SU-DHL-6 (cell line): Measurements from ENCODE around the gene MSANTD1.

ENCODE experiments used
- H2AFZ ChIP-seq: fragments of 200-600 bp; sonication (generic); 2 replicates; pipeline ENCODE4 v1.6.1; 2014; ENCODE audit warnings: low read depth, mild to moderate bottlenecking, moderate library complexity, mixed read lengths, antibody characterized with exemption, low read length; ENCODE audit not compliant: severe bottlenecking
- H3F3A ChIP-seq: fragments of 200-600 bp; shearing (Covaris generic); 2 replicates; pipeline ENCODE4 v1.6.0; 2016; ENCODE audit warnings: antibody characterized with exemption, mild to moderate bottlenecking; ENCODE audit not compliant: insufficient read depth
- H3K27ac ChIP-seq: fragments of 200-600 bp; sonication (generic); 2 replicates; pipeline ENCODE4 v1.5.1; 2016; ENCODE audit warnings: low read depth, mild to moderate bottlenecking, low read length, moderate library complexity, mixed read lengths
- H3K27me3 ChIP-seq: fragments of 200-600 bp; sonication (generic), shearing (Covaris generic); 2 replicates; pipeline ENCODE4 v1.6.0; 2014; ENCODE audit warnings: mild to moderate bottlenecking, low read length
- H3K36me3 ChIP-seq: fragments of 200-600 bp; sonication (generic); 2 replicates; pipeline ENCODE4 v1.6.1; 2014; ENCODE audit warnings: mild to moderate bottlenecking, low read length, mixed read lengths
- H3K4me2 ChIP-seq: fragments of 300-600, 200-600 bp; shearing (Covaris generic), sonication (generic); 2 replicates; pipeline ENCODE4 v1.6.0; 2014; ENCODE audit warnings: low read length, low read depth, mild to moderate bottlenecking; ENCODE audit not compliant: poor library complexity, severe bottlenecking
- H3K4me3 ChIP-seq: fragments of 200-600 bp; sonication (generic); 2 replicates; pipeline ENCODE4 v1.5.1; 2014; ENCODE audit warnings: antibody characterized with exemption, low read length, mild to moderate bottlenecking, mixed read lengths; ENCODE audit not compliant: insufficient read depth, poor library complexity, severe bottlenecking
- H3K79me2 ChIP-seq: fragments of 200-600 bp; sonication (generic); 2 replicates; pipeline ENCODE4 v1.6.1; 2014; ENCODE audit warnings: mild to moderate bottlenecking, low read length, moderate library complexity; ENCODE audit not compliant: insufficient read depth
- H3K9ac ChIP-seq: fragments of 200-600 bp; sonication (generic); 2 replicates; pipeline ENCODE4 v1.7.0; 2014; ENCODE audit warnings: mild to moderate bottlenecking, low read length
- H3K9me2 ChIP-seq: fragments of 200-600 bp; sonication (generic); replicated peaks from 2 replicates; pipeline ENCODE4 v1.6.1; 2014; ENCODE audit warnings: low read length; ENCODE audit not compliant: insufficient read depth
- H3K9me3 ChIP-seq: fragments of 200-600 bp; sonication (generic); 2 replicates; pipeline ENCODE4 v1.6.1; 2014; ENCODE audit warnings: low read length, mixed read lengths; ENCODE audit not compliant: insufficient read depth
- H4K20me1 ChIP-seq: fragments of 200-600 bp; sonication (generic); 2 replicates; pipeline ENCODE4 v1.6.1; 2014; ENCODE audit warnings: low read depth, mild to moderate bottlenecking, antibody characterized with exemption, low read length, moderate library complexity, mixed read lengths
- CTCF ChIP-seq: fragments of 200-600 bp; sonication (generic); IDR thresholded peaks from one replicate; pipeline ENCODE4 v1.5.1; 2017; ENCODE audit warnings: antibody characterized with exemption, mild to moderate bottlenecking, low read length, moderate library complexity; ENCODE audit not compliant: insufficient read depth, poor library complexity, severe bottlenecking
- EZH2phosphoT487 ChIP-seq: fragments of 200-600 bp; sonication (generic), shearing (Covaris generic); conservative IDR thresholded peaks from 2 replicates; pipeline ENCODE4 v1.6.1; 2018; ENCODE audit warnings: mild to moderate bottlenecking, antibody characterized with exemption, low read length, moderate library complexity, mixed read lengths

Gene MSANTD1

GRCh38 chr4:3287271-3287971 lies 38.5 kb downstream of the MSANTD1 start:
- no peak overlapping the region for H3K27ac ChIP-seq
- no peaks in the 10 kb centered on the region for H3K9me2 ChIP-seq
- TF ChIP-seq EZH2phosphoT487 (no peak), CTCF (no peak)
- no peak overlapping the region for H3K9ac ChIP-seq
- H3K4me3 ChIP-seq = no peak overlapping the region
- no peaks in the 10 kb centered on the region for H4K20me1 ChIP-seq
- no peaks in the 10 kb centered on the region for H3K9me3 ChIP-seq
- H3K79me2 ChIP-seq = no peaks in the 10 kb centered on the region
- H2AFZ ChIP-seq = no peak overlapping the region
- H3K4me2 ChIP-seq = no peak overlapping the region
- no peaks in the 10 kb centered on the region for H3F3A ChIP-seq
- H3K27me3 ChIP-seq = no peaks in the 10 kb centered on the region
- H3K36me3 ChIP-seq = no peaks in the 10 kb centered on the region

DNA sequence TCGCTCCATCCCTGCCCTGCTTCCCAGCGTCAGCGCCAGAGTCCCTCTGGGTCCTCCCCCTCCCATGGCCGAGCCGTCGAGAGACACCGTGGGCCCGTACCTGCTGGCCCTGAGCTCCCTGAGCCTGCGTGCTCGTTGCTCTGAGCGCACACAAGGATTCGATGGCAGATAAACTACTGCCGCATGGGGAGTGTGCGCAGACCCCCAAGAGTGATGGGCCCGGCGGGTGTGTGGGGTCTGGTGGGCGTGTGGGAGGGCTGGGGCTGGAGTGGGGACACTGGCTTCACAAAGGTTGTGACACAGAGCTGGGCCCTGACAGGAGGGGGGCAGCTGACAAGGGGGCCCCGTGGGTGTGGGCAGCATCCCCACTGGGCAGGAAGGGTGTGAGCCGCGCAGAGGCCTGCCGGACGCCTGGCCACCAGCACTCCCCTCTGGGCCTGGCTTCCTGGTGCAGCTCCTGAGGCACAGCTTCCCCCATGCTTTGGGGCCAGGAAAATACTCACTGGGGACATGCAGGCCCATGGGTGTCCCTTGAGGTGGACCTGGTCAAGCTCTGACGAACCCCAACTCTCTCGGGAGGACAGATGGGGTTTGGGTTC lies 39.1 kb downstream of the MSANTD1 start:
- H3K27me3 ChIP-seq = no peaks in the 10 kb centered on the region
- H3F3A ChIP-seq = no peaks in the 10 kb centered on the region
- no peaks in the 10 kb centered on the region for H3K36me3 ChIP-seq
- no peak overlapping the region for H3K4me3 ChIP-seq
- no peak overlapping the region for H3K27ac ChIP-seq
- H3K9ac ChIP-seq = no peak overlapping the region
- H3K79me2 ChIP-seq = no peaks in the 10 kb centered on the region
- H3K9me2 ChIP-seq = no peaks in the 10 kb centered on the region
- H2AFZ ChIP-seq = no peak overlapping the region
- no peaks in the 10 kb centered on the region for H4K20me1 ChIP-seq
- no peak overlapping the region for H3K4me2 ChIP-seq
- TF ChIP-seq CTCF (no peak), EZH2phosphoT487 (no peak)
- no peaks in the 10 kb centered on the region for H3K9me3 ChIP-seq

DNA sequence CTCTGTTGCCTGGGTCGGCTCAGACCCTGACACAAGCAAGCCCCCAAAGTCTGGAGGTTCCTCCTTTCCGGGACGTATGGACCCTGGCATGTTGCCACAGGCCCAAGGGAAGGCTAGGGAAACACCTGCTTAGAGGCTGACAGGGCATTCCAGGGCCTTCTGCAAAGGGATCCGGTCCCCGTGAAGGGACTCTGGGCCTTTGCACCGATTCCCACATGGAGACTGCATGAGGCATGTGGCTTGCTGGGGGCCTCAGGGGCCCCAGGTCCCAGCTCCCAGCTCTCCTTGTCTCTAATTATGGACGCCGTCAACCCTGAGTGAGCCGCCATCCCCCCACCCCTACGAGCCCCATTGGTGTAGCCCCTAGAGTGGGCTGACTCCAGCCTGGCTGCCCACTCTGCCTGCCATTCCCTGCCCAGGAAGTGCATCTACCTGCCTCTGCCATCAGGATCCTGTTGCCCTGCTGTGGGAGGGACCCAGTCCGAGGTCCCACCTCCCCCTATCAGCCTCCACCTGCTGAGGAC lies 39.7 kb downstream of the MSANTD1 start:
- H4K20me1 ChIP-seq = no peaks in the 10 kb centered on the region
- no peaks in the 10 kb centered on the region for H3F3A ChIP-seq
- no peaks in the 10 kb centered on the region for H3K9me3 ChIP-seq
- TF ChIP-seq EZH2phosphoT487 = no peak
- H3K9ac ChIP-seq = no peak overlapping the region
- H3K36me3 ChIP-seq = no peaks in the 10 kb centered on the region
- H2AFZ ChIP-seq = no peak overlapping the region
- H3K27ac ChIP-seq = no peak overlapping the region
- H3K27me3 ChIP-seq = no peaks in the 10 kb centered on the region
- no peaks in the 10 kb centered on the region for H3K79me2 ChIP-seq
- no peaks in the 10 kb centered on the region for H3K9me2 ChIP-seq
- no peak overlapping the region for H3K4me2 ChIP-seq
- H3K4me3 ChIP-seq = no peak overlapping the region

GRCh38 chr4:3290476-3290875 lies 41.5 kb downstream of the MSANTD1 start:
- H3K9me3 ChIP-seq = no peaks in the 10 kb centered on the region
- no peak overlapping the region for H3K9ac ChIP-seq
- H3K4me3 ChIP-seq = no peak overlapping the region

More at GRCh38 chr4:3290476-3290875, 41.5 kb downstream of the MSANTD1 start:
- TF ChIP-seq CTCF = no peak
- no peak for TF ChIP-seq EZH2phosphoT487
- H2AFZ ChIP-seq = no peak overlapping the region
- H3K27ac ChIP-seq = no peak overlapping the region
- H3K4me2 ChIP-seq = no peak overlapping the region
- H3K9me2 ChIP-seq = no peaks in the 10 kb centered on the region
- H3K27me3 ChIP-seq = no peaks in the 10 kb centered on the region; the same call in 1 of the 2 replicates
- H3F3A ChIP-seq = no peaks in the 10 kb centered on the region
- no peaks in the 10 kb centered on the region for H3K79me2 ChIP-seq
- H4K20me1 ChIP-seq = no peaks in the 10 kb centered on the region
- no peaks in the 10 kb centered on the region for H3K36me3 ChIP-seq
